Suppressor macrophage (primary cell): ENCODE data around the gene RPUSD1.
"Not testable (repeated sequence)": the region's sequence is repeated elsewhere in the genome, so short reads cannot be mapped to it uniquely, and the experiment has no call there.

Source experiments
- DNase-seq, 4 experiments: peaks; one replicate each; pipeline ENCODE4 v3.0.0-alpha.2; 2020 to 2022
- total RNA-seq, 17 experiments: gene quantifications; one replicate each; lab custom pipeline; 2026; ENCODE audit warnings: mixed read lengths in 6 of 17, inconsistent platforms in 3 of 17; lab: John Stamatoyannopoulos, UW

The RPUSD1 gene
- 4.1 to 28.9 (median 11.7) reads per million in 17 experiments for total RNA-seq

DNA sequence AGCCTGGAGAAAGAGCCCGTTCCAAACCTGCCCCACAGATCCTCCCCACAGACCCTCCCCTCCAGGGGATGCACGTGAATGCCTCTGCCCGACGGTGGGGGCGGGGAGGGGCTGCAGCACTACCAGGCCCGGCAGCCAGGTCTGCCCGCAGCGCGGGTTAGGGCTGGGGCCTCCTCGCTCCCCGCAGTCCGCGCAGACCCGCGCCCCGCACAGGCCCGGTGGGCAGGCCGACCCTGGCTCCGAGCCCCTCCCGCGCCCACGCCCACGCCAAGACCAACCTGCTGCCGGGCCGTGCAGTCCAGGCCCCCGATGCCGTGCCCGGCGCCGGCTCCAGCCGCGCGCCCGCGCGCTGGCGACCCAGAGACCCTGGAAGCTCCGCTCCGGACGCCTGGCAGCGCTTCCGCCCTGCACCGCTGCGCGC is at the start of gene RPUSD1:
TSS of gene RPUSD1 (minus strand) at position 404 of the 421 bp plus-strand sequence. CDS start 644 bp downstream, outside the sequence.
- peak in 1 of 4 experiments; percentile 9 for DNase-seq

DNA sequence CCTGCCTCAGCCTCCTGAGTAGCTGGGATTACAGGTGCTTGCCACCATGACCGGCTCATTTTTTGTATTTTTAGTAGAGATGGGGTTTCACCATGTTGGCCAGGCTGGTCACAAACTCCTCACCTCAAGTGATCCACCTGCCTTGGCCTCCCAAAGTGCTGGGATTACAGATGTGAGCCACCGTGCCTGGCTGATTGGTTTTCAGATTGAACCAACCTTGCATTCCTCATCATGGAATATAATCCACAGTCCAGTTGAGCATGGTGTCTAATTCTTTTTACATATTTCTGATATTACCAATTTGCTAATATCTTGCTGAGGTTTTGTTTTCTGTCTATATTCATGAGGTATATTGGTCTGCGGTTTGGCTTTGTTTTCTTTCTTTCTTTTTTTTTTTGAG is 48.6 kb upstream of the RPUSD1 start:
- DNase-seq, result not testable (repeated sequence)

DNA sequence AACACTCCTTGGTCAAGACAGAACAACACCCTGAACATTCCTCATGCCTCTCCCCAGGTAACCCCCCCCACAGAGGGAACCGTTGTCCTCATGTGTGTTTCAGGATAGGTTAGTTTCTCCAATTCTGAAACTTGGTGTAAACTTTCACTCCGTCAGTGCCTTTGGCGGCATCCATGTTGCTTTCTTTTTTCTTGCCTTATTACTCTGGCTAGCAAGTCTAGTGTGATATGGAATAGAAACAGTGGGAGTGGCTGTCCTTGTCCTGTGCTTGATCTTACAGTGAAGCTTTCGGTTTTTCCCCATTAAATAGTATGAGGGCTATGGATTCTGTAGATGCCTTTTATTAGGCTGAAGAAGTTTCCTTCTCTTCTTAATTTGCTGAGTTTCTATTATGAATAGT is 48.0 kb upstream of the RPUSD1 start:
- no peak for DNase-seq

GRCh38 chr16:835373-835772 is 47.2 kb upstream of the RPUSD1 start:
- no peak for DNase-seq

DNA sequence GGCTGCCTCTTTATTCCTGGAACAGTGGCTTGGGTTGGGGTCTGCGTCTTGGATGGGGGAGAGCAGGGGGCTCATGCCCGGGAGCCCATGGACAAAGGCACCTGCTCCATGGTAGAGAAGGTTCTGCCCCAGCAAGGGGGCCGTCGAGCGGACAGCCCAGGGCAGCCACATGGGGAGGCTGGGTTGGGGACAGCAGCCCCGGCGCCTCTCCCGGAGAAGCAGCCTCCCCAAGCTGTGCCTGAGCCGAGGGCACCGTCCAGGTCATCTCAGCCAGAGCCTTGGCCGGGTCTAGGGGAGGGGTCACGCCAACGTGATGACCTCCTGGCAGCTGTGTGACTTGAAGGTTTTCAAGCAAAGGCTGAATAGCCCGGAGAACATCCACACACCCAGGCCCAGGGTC is 45.2 kb upstream of the RPUSD1 start:
- DNase-seq, result no peak

DNA sequence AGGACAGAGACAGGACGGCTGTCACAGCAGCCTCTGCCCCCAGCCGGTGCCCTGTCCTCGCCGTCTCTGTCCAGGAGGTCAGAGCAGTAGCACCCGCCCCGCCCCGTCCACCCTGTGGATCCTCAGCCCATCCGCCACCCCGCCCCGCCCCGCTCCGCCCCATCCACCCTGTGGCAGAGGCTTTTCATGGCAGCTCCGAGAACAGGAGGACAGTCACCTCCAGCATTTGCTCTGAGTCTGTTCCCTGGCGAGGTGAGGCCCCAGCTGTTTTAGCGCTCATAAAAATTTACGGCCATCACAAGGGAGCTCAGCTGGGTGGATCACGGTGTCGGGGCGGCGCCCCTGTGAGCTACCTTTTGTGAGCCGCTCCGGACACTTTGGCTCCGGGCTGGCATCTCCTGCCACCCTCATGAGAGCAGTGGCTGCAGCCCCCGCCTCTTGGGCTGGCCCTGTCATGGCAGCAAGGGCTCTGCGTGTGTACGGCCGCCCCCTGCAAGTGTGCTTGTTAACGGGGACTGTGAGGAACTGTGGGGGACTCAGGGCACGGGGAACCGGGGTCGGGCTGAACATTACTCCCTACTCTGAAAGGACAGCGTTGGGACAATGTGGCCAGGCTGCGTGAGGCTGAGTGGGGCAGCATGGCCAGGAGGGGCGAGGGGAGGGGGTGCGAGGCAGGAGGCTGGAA is 44.6 kb upstream of the RPUSD1 start:
- DNase-seq, result no peak

DNA sequence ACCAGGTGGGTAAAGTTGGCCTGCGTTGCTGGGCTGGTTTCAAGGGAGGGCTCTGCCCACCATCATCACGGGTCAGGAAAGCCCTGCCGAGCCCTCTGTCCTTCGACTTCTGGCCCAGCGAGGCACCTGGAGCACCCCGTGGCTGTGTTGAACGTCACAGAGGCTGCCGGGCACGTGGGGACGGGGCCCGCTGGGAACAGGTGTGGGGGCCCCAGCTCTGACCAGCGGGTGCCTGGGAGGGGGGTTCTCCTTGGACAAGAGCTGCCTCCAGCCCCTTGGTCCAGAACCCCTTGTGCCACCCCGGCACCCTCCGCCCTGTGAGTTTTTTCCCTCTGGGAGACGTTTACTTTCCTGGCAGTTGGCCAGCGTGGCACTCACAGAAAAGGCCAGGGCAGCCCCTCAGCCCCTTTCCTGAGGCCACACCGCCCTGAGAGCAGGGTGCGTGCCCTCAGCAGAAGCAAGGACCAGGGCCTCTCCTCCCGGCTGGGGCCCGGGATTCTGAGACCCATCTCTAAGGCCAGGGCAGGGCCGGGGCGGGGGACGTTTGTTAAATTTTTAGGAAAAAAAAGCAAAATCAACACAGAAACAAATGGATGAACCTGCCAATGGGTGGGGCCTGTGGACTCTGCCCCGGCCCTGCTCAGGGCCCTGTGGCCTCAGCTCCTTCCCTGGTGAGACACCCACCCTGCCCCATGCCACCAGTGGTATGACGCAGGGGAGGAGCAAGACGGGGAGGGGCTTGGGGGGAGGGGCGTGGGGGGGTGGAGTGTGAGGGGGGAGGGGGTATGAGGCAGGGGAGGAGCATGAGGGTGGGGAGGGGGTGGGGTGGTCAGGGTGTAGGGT is 43.6 kb upstream of the RPUSD1 start:
- no peak for DNase-seq

GRCh38 chr16:830871-831570 is 42.8 kb upstream of the RPUSD1 start:
- peak in 2 of 4 experiments; percentile 7 to 8 for DNase-seq

DNA sequence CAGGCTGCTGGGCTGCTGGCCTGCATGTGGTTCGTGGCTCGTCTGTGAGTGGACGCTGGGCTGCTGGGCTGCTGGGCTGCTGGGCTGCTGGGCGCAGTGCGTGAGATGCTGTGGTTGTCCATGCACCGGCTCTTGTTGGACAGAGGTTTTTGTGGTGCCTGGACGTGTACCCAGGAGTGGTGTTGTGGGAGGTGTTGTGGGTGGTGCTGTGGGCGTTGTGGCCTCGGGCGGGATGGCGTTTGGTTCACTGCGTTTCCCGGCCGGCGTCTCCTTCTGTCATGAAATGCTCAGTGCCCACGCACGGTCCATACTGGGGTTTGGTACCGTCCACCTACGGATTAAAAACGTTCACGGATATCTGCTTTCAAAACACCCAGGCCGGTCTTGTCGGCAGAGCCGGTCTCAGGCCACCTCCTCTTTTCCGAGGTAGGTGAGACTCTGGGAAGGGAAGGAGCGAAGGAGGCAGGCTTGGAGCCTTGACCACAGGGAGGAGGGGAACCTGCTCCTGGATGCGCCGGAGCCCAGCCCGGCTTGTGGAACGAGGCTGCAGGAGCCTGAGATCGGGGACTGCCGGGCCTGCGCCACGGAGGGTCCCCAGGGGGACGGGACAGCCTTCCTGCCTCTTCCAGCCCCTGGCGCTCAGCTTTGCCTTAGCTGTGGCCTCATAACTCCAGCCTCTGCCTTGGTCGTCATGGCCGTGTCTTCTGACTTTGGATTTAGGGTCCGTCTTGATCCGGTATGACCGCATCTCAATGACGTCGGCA is 42.1 kb upstream of the RPUSD1 start:
- no peak for DNase-seq

DNA sequence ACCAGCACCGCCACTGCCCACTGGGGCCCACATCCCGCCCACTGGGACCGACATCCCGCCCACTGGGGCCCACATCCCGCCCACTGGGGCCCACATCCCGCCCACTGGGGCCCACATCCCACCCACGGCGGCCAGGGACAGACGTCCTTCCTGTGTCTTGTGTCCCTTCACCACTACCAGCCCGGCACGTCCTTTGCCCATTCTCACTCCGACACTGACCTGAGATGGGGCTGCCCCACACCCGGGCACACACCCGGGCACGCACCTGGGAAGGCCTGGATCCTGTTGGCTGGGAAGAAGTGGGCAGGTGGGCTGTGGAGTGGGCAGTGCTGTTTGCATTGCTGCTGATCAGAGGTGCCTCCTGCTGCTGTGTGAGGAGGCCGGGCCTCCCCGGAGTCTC is 40.7 kb upstream of the RPUSD1 start:
- DNase-seq, result no peak

DNA sequence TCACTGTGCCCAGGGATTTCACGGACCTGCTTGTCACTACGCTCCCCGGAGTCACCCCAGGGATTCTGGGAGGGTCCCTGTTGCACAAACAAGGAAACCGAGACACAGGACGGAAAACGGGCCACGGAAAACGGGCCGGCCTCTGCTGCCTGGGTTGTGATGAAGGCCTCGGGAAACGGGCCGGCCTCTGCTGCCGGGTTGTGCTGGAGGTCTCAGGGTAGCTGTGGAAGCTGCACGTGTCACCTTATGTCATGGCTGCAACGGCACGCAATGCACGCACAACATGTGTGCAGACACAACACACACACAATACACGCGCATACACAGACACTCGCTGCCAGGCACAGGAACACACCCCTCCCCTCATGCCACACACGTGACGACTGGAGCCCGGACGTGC is 39.3 kb upstream of the RPUSD1 start:
- DNase-seq, result no peak

DNA sequence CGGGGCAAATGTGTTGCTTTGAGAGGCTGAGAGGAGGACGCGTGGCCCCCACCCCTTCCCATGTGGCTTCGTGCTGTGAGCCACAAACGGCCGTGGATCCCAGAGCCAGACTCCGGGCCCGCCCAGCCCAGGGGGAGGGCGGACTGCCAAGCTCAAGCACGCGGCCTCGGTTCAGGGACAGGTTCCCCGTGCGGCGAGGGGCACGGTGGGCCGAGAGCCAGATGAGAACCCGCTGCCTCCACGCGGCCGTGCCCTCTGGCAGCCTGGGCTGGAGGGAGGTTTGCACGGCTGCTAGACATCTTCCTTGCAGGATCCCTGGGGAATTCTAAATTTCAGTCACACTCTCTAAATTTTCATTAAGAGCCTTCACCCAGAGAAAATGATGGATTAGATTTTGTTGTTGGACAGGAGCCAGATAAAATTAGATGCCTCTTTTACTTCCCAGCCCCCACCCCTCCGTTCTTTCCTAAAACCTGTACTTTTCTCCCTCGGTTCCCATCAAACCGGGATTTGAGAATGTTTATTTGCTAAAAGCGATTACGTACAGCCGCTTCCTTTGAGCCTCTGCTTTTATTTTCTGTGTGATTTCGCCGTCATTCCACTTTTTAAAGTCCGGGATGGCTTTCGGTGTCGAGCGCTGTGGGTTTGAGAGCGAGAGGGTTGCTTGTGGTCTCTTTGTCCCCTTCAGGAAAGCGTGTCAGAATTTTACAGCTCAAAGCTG is 37.3 kb upstream of the RPUSD1 start:
- no peak for DNase-seq

DNA sequence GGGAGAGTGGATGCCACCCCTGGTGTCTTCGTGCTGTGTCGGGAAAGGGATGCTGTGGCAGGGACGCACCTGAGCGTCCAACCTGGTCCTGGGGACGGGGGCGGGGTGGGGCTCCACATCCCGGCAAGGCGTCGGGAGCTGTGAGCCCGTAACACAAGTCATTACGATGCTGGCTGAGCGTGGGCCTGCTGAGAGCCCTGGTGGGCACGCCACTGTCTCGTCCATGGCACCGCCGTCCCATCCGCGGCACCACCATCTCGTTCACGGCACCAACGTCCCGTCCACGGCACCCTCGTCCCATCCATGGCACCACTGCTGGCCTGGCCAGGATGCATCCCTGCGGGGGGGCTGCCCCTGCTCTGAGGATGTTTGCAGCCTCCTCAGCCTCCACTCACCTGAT is 36.4 kb upstream of the RPUSD1 start:
- no peak for DNase-seq

DNA sequence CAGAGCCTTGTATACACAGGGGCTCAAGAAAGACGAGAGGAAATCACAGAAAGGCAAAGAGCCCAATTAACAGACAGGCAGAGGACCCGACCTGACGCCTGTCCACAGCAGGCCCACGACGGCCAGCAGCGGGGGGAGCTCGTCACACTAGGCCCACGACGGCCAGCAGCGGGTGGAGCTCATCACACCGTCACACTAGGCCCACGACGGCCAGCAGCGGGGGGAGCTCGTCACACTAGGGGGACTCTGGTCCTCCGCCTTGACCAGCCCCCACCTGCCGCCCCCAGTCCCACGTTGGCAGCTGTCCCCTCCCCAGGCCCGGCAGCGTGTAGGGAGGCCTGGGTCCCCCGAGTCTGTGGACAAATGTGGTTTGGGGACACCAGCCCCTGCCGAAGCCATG is 36.0 kb upstream of the RPUSD1 start:
- DNase-seq, result no peak

DNA sequence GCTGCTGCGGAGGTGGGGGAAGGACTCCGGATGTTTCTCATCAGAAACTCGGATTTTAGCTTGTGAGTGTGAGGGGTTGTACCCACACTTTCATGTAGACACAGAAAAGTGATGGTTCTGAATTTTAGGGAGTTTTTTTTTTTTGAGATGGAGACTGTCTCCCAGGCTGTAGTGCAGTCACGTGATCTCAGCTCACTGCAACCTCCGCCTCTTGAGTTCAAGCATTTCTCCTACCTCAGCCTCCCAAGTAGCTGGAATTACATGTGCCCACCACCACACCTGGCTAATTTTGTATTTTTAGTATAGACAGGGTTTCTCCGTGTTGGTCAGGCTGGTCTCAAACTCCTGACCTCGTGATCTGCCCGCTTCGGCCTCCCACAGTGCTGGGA is 34.7 kb upstream of the RPUSD1 start:
- DNase-seq, result no peak

DNA sequence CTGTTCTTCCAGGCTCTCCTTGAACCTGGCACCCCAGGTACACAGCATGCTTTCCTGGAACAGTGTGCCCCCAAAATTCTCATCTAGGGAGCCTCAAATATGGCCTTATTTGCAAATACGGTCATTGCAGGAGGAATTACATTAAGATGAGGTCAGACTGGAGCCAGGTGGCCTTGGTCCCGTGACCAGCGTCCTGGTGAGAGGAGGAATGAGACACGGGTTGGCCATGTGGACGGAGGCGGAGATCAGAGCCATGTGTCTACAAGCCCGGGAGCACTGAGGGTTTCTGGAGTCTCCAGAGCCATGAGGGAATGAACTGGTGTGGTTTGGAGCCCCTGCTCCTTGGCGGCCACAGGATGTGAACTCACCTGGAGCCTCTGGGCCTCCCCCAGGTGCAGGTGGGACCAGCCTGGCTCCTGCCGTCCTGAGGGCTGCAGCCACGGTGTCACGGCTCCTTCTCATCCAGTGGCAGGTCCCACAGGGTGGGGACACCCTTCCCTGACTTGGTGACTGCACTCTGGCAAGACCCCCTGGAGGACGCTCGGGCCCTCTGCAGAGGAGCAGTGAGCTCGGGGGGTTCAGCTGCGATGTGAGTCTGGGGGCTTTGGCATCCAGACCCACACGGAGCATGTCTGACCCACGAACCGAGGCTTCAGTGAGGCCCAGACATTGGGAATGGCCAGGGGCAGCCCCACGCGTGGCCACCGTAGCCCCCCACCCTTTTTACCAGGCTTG is 34.2 kb upstream of the RPUSD1 start:
- no peak for DNase-seq

- no peak for DNase-seq
These were observed 33.6 kb upstream of the RPUSD1 start for GRCh38 chr16:821751-822150.

- no peak for DNase-seq
These were observed 32.6 kb upstream of the RPUSD1 start for GRCh38 chr16:820748-821147.

DNA sequence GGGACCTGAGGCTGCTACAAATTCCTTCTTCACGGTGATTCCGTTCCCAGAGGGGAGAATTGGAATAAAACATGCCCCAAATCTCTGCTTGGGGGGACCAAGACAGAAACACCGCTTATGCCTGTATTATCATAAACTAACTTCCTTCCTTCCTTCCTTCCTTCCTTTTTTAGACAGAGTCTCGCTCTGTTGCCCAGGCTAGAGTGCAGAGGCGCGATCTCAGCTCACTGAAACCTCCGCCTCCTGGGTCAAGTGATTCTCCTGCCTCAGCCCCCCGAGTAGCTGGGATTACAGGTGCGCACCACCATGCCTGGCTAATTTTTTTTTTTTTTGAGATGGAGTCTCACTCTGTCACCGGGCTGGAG is 31.8 kb upstream of the RPUSD1 start:
- not testable (repeated sequence) for DNase-seq

DNA sequence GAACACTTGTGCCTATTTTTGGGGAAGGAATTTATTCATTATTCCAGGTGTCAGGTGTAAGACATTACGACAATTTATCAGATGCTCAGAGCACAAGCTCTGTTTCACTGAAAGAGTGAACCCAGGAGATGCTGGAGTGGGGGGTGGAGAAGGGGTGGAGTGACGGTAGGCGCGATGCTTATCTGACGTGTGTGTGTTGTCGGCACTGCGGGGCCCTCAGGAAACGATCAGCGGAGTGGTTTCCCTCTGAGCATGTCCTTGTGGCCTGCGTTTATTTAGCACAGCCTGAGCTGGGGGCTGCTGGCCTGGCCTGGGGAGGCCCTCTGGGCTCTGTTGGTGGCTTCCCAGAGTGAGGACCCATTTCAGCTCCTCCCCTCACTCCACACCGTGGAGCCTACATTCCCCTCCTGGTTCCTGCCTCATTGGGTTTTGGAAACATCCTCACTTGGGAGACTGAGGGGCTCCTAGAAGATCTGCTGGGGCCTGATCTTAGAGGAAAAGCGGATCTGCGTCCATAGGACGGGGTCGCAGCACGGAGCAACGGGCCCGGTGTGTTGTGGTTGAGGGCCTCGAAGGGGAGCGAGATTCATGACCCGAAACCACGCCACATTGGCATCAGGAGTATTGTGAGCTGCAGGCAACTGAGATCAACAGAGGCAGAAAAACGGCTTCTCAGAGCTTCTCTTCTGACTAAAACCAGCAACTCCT is 31.3 kb upstream of the RPUSD1 start:
- DNase-seq, result no peak

DNA sequence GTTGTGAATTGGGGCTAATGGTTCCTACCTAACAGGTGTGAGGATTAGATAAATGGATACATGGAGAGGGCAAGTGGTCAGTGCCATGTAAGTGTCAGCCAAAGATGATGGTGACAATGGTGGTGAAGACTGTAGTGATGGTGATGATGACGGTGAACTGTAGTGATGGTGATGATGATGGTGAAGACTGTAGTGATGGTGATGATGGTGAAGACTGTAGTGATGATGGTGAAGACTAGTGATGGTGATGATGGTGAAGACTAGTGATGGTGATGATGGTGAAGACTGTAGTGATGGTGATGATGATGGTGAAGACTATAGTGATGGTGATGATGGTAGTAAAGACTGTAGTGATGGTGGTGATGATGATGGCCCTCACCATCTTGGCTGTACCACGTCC is 30.4 kb upstream of the RPUSD1 start:
- no peak for DNase-seq
